ENCODE results near the gene PODN.

DNA sequence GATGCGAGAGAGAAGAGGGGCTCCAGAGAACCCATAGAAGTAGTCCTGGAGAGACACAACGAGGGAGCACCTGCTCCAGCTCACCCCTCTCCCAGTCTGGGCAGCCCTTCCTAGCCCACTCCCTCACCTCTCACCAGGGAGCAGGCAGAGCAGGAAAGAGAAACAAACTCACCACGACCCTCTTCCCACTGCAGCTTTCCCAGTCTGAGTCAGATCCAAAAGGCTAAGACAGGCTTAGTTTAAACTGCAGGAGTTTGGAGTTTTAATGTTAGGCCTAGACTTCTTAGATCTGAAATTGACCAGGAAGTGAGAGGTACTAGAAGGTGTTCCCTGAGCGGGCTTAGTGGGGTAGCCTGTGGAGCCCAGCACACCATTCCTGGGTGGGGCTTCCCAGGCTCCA lies 50.8 kb downstream of the PODN start:
- TF ChIP-seq, protein P1, sequence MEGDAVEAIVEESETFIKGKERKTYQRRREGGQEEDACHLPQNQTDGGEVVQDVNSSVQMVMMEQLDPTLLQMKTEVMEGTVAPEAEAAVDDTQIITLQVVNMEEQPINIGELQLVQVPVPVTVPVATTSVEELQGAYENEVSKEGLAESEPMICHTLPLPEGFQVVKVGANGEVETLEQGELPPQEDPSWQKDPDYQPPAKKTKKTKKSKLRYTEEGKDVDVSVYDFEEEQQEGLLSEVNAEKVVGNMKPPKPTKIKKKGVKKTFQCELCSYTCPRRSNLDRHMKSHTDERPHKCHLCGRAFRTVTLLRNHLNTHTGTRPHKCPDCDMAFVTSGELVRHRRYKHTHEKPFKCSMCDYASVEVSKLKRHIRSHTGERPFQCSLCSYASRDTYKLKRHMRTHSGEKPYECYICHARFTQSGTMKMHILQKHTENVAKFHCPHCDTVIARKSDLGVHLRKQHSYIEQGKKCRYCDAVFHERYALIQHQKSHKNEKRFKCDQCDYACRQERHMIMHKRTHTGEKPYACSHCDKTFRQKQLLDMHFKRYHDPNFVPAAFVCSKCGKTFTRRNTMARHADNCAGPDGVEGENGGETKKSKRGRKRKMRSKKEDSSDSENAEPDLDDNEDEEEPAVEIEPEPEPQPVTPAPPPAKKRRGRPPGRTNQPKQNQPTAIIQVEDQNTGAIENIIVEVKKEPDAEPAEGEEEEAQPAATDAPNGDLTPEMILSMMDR (IDR thresholded peaks at IDR 0.05): no peak
- no peak for TF ChIP-seq EP300 (IDR thresholded peaks at IDR 0.05)
